Caco-2 (cell line): ENCODE measurements around the gene OR13J1. TPM values are rescaled to one million over a fixed set of nuclear protein-coding genes. Genes with fewer than 3 reads are reported as not detected.

Experiments used
- BruUV-seq: library from RNA; stranded (reverse); fragments of 400-500 nt; replicated peaks from 2 replicates; lab custom pipeline; 2021; lab: Mats Ljungman, UMichigan
- CTCF ChIA-PET: fragments of 300-600 bp; sonication (Branson Sonifier 250); formaldehyde crosslinking; loops from one replicate; lab custom pipeline; 2022; ENCODE audit warnings: antibody characterized with exemption; lab: Charles Lee
- POLR2A ChIA-PET: fragments of 300-600 bp; sonication (Branson Sonifier 250); formaldehyde crosslinking; loops from one replicate; lab custom pipeline; 2022; ENCODE audit warnings: antibody characterized with exemption; lab: Charles Lee
- DNase-seq, 2 experiments: peaks; one replicate each; pipeline versions ENCODE4 v3.0.0 to v3.0.0-alpha.2; 2020 to 2022
- H3K27me3 ChIP-seq: replicated peaks from 2 replicates; pipeline ENCODE4 v1.6.0; 2011; ENCODE audit warnings: low read length; ENCODE audit not compliant: control insufficient read depth, insufficient read depth
- H3K36me3 ChIP-seq: 2 replicates; pipeline ENCODE4 v1.5.1; 2011; ENCODE audit warnings: low read length; ENCODE audit not compliant: control insufficient read depth, insufficient read depth
- H3K4me1 ChIP-seq: fragments of 250-450 bp; sonication (Bioruptor Pico); 2 replicates; pipeline ENCODE4 v1.5.1; 2020; ENCODE audit warnings: mild to moderate bottlenecking
- H3K4me3 ChIP-seq: 2 replicates; pipeline ENCODE4 v1.5.1; 2011; ENCODE audit warnings: low read depth, mild to moderate bottlenecking, control low read depth, low read length
- H3K9me3 ChIP-seq: fragments of 250-450 bp; sonication (Bioruptor Pico); 2 replicates; pipeline ENCODE4 v1.5.1; 2020; ENCODE audit warnings: mild to moderate bottlenecking, moderate library complexity
- H3K27ac Mint-ChIP-seq: one replicate; pipeline ENCODE4 v1.8.0; 2022; ENCODE audit warnings: mixed read lengths; ENCODE audit not compliant: unreplicated experiment
- H3K27me3 Mint-ChIP-seq: one replicate; pipeline ENCODE4 v1.8.0; 2022; ENCODE audit warnings: mixed read lengths; ENCODE audit not compliant: insufficient read depth, unreplicated experiment
- H3K36me3 Mint-ChIP-seq: one replicate; pipeline ENCODE4 v1.8.0; 2022; ENCODE audit warnings: mild to moderate bottlenecking, mixed read lengths; ENCODE audit not compliant: insufficient read depth, unreplicated experiment
- H3K4me1 Mint-ChIP-seq: one replicate; pipeline ENCODE4 v1.8.0; 2022; ENCODE audit warnings: low read depth, mixed read lengths; ENCODE audit not compliant: unreplicated experiment
- H3K4me3 Mint-ChIP-seq: one replicate; pipeline ENCODE4 v1.8.0; 2022; ENCODE audit warnings: mild to moderate bottlenecking, moderate library complexity, mixed read lengths; ENCODE audit not compliant: unreplicated experiment
- H3K9me3 Mint-ChIP-seq: one replicate; pipeline ENCODE4 v1.8.0; 2022; ENCODE audit warnings: mixed read lengths; ENCODE audit not compliant: unreplicated experiment
- CTCF ChIP-seq, 2 experiments: fragments of 200-600 bp in 1 of 2; IDR thresholded peaks; 1 replicate in 1 of 2; 2 replicates in 1 of 2; pipeline versions ENCODE4 v1.5.1 to v1.8.0; 2011 to 2022; ENCODE audit warnings: antibody characterized with exemption in 1 of 2, control low read depth in 1 of 2, inconsistent platforms in 1 of 2, low read depth in 1 of 2, low read length in 1 of 2, mild to moderate bottlenecking in 1 of 2, moderate library complexity in 1 of 2; ENCODE audit not compliant: insufficient read depth in 1 of 2, severe bottlenecking in 1 of 2, unreplicated experiment in 1 of 2
- intact Hi-C: fragments of 100-400 bp; cut with micrococcal nuclease; formaldehyde crosslinking; loops from one replicate; pipeline ENCODE4 v1.10.0; 2022; ENCODE audit not compliant: unreplicated experiment
- total RNA-seq: library from RNA; stranded (reverse); gene quantifications from 2 replicates; pipeline ENCODE4 v1.2.3, GENCODE V29; 2022

The OR13J1 gene
- total RNA-seq, 1 experiment from 2014 or later = not detected

DNA sequence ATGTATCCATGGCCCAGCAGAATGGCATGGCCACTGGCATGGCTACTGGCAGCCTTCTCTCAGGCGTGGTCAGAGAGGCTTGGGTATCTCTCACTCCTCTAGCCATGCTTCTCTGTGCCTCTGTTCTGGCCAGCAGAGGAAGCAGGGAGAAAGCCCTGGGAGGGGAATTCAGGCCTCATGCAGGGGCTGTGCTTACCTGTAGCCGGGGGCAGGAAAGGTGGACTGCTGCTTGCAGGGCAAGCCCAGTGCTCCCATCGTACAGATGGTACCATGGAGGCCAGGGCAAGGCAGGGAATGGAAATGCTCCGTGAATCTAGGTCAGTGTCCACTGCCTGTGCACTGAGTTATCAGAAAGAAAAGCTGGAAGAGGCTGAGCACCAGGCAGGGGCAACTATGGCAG lies 2.7 kb downstream of the OR13J1 start:
- Mint-ChIP-seq H3K27ac (no peak overlapping the region), H3K9me3 (no peaks in the 10 kb centered on the region), H3K4me1 (no peaks in the 10 kb centered on the region), H3K4me3 (no peak overlapping the region), H3K27me3 (no peaks in the 10 kb centered on the region), H3K36me3 (no peaks in the 10 kb centered on the region)
- no peak for DNase-seq
- Histone ChIP-seq H3K9me3 (no peaks in the 10 kb centered on the region), H3K27me3 (no peaks in the 10 kb centered on the region), H3K4me3 (no peak overlapping the region), H3K4me1 (no peaks in the 10 kb centered on the region), H3K36me3 (no peaks in the 10 kb centered on the region)
- TF ChIP-seq CTCF (IDR thresholded peaks at IDR 0.05; ENCODE audit: insufficient read depth in 1 of 2, low read depth in 1 of 2, low read length in 1 of 2, severe bottlenecking in 1 of 2, unreplicated experiment in 1 of 2) = no peak
- intact Hi-C loops = no loop called here
- no TSS peak for BruUV-seq
- CTCF ChIA-PET = no interaction called here
- POLR2A ChIA-PET = no interaction called here

- H3K27me3 Mint-ChIP-seq = peaks cover 3% of the 10 kb centered on the region
- intact Hi-C loops = no loop called here
These were observed 5.4 kb downstream of the OR13J1 start for GRCh38 chr9:35864695-35865255.

DNA sequence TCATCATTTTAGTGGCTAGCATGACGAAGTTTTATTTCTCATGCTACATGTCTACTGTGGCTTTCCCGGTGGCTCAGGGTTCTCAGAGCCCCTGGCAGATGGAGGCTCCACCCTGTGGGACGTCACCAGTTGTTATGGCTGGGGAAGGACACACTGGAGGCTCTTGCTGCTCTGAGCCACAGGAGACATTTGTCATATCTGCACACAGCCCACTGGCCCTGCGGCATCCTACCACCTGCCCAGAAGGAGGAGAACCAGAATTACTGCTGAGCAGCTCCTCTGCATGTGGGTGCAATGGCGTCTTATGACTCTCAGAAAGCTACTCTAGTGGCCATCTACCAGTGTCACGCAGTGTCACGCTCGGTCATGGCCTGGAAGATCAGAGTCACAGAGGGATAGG lies 6.6 kb downstream of the OR13J1 start:
- H3K4me1 Mint-ChIP-seq = no peaks in the 10 kb centered on the region
- CTCF ChIA-PET = no interaction called here
- no peaks in the 10 kb centered on the region; the same call in 1 of the 2 replicates for H3K27me3 ChIP-seq
- DNase-seq = no peak
- no peak overlapping the region for H3K4me3 ChIP-seq
- no peaks in the 10 kb centered on the region for H3K9me3 Mint-ChIP-seq
- intact Hi-C loops = no loop called here
- no peaks in the 10 kb centered on the region for H3K9me3 ChIP-seq
- H3K27me3 Mint-ChIP-seq = peaks cover 8% of the 10 kb centered on the region
- no peaks in the 10 kb centered on the region for H3K36me3 Mint-ChIP-seq
- no peak overlapping the region for H3K27ac Mint-ChIP-seq
- no TSS peak for BruUV-seq
- no peaks in the 10 kb centered on the region for H3K36me3 ChIP-seq
- POLR2A ChIA-PET = no interaction called here
- no peak overlapping the region for H3K4me3 Mint-ChIP-seq
- no peaks in the 10 kb centered on the region for H3K4me1 ChIP-seq
- no peak for TF ChIP-seq CTCF (IDR thresholded peaks at IDR 0.05; ENCODE audit: insufficient read depth in 1 of 2, low read depth in 1 of 2, low read length in 1 of 2, severe bottlenecking in 1 of 2, unreplicated experiment in 1 of 2)

More at GRCh38 chr9:35864695-35865255, 5.4 kb downstream of the OR13J1 start:
- BruUV-seq = no TSS peak
- Mint-ChIP-seq H3K4me3 (no peak overlapping the region), H3K27ac (no peak overlapping the region), H3K9me3 (no peaks in the 10 kb centered on the region), H3K36me3 (no peaks in the 10 kb centered on the region), H3K4me1 (no peaks in the 10 kb centered on the region)
- no peak for DNase-seq
- TF ChIP-seq CTCF (IDR thresholded peaks at IDR 0.05; ENCODE audit: insufficient read depth in 1 of 2, low read depth in 1 of 2, low read length in 1 of 2, severe bottlenecking in 1 of 2, unreplicated experiment in 1 of 2) = no peak
- Histone ChIP-seq H3K4me3 (no peak overlapping the region), H3K4me1 (no peaks in the 10 kb centered on the region), H3K9me3 (no peaks in the 10 kb centered on the region), H3K36me3 (no peaks in the 10 kb centered on the region), H3K27me3 (no peaks in the 10 kb centered on the region)
- CTCF ChIA-PET = interaction anchor here (0.6 kb wide), 1 partner anchor 50 kb away, joined by 3 read pairs; the partner anchor contains the start of gene HINT2
- POLR2A ChIA-PET = no interaction called here
